H9 (cell line): Measurements from ENCODE around the gene ZNF627. TPM values are rescaled to one million over a fixed set of nuclear protein-coding genes. Genes with fewer than 3 reads are reported as not detected.
A peak's percentile ranks its signal among the peaks of the same experiment; 100 is the strongest.

Source experiments
- DNase-seq: peaks from one replicate; pipeline ENCODE4 v3.0.0-alpha.2; 2017
- H2AFZ ChIP-seq: one replicate; pipeline ENCODE4 v1.6.1; 2013; ENCODE audit warnings: mild to moderate bottlenecking, low read length, control low read depth, moderate library complexity
- H2AK5ac ChIP-seq: 2 replicates; pipeline ENCODE4 v1.6.1; 2013; ENCODE audit warnings: low read length, control low read depth, mixed read lengths; ENCODE audit not compliant: insufficient read length
- H2BK120ac ChIP-seq: one replicate; pipeline ENCODE4 v1.6.1; 2013; ENCODE audit warnings: low read depth, mild to moderate bottlenecking, low read length, control low read depth, inconsistent platforms; ENCODE audit not compliant: poor library complexity, severe bottlenecking
- H2BK12ac ChIP-seq: 2 replicates; pipeline ENCODE4 v1.6.1; 2013; ENCODE audit warnings: low read length, control low read depth, mixed read lengths, low read depth; ENCODE audit not compliant: insufficient read length
- H2BK15ac ChIP-seq: 2 replicates; pipeline ENCODE4 v1.6.1; 2013; ENCODE audit warnings: low read depth, low read length, control low read depth
- H2BK20ac ChIP-seq: one replicate; pipeline ENCODE4 v1.6.1; 2013; ENCODE audit warnings: low read depth, mild to moderate bottlenecking, low read length, control low read depth, inconsistent platforms; ENCODE audit not compliant: poor library complexity, severe bottlenecking
- H2BK5ac ChIP-seq: 2 replicates; pipeline ENCODE4 v1.6.1; 2013; ENCODE audit warnings: low read length, control low read depth, mixed read lengths; ENCODE audit not compliant: insufficient read length
- H3K14ac ChIP-seq: 2 replicates; pipeline ENCODE4 v1.6.1; 2013; ENCODE audit warnings: low read length, control low read depth; ENCODE audit not compliant: insufficient read depth
- H3K18ac ChIP-seq: 2 replicates; pipeline ENCODE4 v1.6.1; 2013; ENCODE audit warnings: low read depth, mild to moderate bottlenecking, mixed read lengths, low read length, control low read depth; ENCODE audit not compliant: insufficient read length
- H3K23ac ChIP-seq: 2 replicates; pipeline ENCODE4 v1.6.1; 2013; ENCODE audit warnings: low read length, control low read depth, mixed read lengths, low read depth; ENCODE audit not compliant: insufficient read length
- H3K23me2 ChIP-seq: 2 replicates; pipeline ENCODE4 v1.6.1; 2013; ENCODE audit warnings: low read depth, mild to moderate bottlenecking, mixed read lengths, low read length, control low read depth; ENCODE audit not compliant: insufficient read length, poor library complexity, severe bottlenecking
- H3K27ac ChIP-seq: 2 replicates; pipeline ENCODE4 v1.5.1; 2013; ENCODE audit warnings: low read length, control low read depth, mixed read lengths, low read depth; ENCODE audit not compliant: insufficient read length
- H3K27me3 ChIP-seq: 2 replicates; pipeline ENCODE4 v1.6.1; 2013; ENCODE audit warnings: low read length, control low read depth, inconsistent platforms; ENCODE audit not compliant: insufficient read depth
- H3K4ac ChIP-seq: 2 replicates; pipeline ENCODE4 v1.6.1; 2013; ENCODE audit warnings: low read depth, mild to moderate bottlenecking, control low read depth, inconsistent platforms, low read length, moderate library complexity
- H3K4me1 ChIP-seq: 2 replicates; pipeline ENCODE4 v1.6.1; 2013; ENCODE audit warnings: low read length, control low read depth, inconsistent platforms; ENCODE audit not compliant: insufficient read depth
- H3K4me2 ChIP-seq: 2 replicates; pipeline ENCODE4 v1.6.1; 2013; ENCODE audit warnings: low read length, control low read depth, mixed read lengths; ENCODE audit not compliant: insufficient read length, insufficient read depth
- H3K56ac ChIP-seq: 2 replicates; pipeline ENCODE4 v1.6.1; 2013; ENCODE audit warnings: low read depth, mild to moderate bottlenecking, mixed read lengths, low read length, control low read depth; ENCODE audit not compliant: insufficient read length
- H3K79me1 ChIP-seq: 2 replicates; pipeline ENCODE4 v1.6.1; 2013; ENCODE audit warnings: low read depth, mild to moderate bottlenecking, moderate library complexity, low read length, control low read depth, inconsistent platforms; ENCODE audit not compliant: insufficient read depth, poor library complexity, severe bottlenecking
- H3K79me2 ChIP-seq: 2 replicates; pipeline ENCODE4 v1.6.1; 2013; ENCODE audit warnings: low read length, control low read depth, inconsistent platforms; ENCODE audit not compliant: insufficient read depth
- H3K9ac ChIP-seq: 2 replicates; pipeline ENCODE4 v1.6.1; 2013; ENCODE audit warnings: low read length, control low read depth, mixed read lengths; ENCODE audit not compliant: insufficient read length; ENCODE audit errors: extremely low read depth
- H3K9me3 ChIP-seq: one replicate; pipeline ENCODE4 v1.6.1; 2013; ENCODE audit warnings: low read depth, low read length, inconsistent platforms; ENCODE audit not compliant: control insufficient read depth
- H3T11ph ChIP-seq: one replicate; pipeline ENCODE4 v1.6.1; 2013; ENCODE audit warnings: mild to moderate bottlenecking, low read length, control low read depth, inconsistent platforms
- H4K20me1 ChIP-seq: one replicate; pipeline ENCODE4 v1.6.1; 2013; ENCODE audit not compliant: control insufficient read depth, insufficient read length, insufficient read depth
- H4K5ac ChIP-seq: 2 replicates; pipeline ENCODE4 v1.6.1; 2013; ENCODE audit warnings: low read depth, mild to moderate bottlenecking, mixed read lengths, low read length, control low read depth; ENCODE audit not compliant: insufficient read length
- H4K8ac ChIP-seq: replicated peaks from 2 replicates; pipeline ENCODE4 v1.6.1; 2013; ENCODE audit warnings: low read length, control low read depth, mixed read lengths, low read depth; ENCODE audit not compliant: insufficient read length
- H4K91ac ChIP-seq: 2 replicates; pipeline ENCODE4 v1.6.1; 2013; ENCODE audit warnings: low read depth, mild to moderate bottlenecking, moderate library complexity, mixed read lengths, low read length, control low read depth; ENCODE audit not compliant: insufficient read length
- H3K27ac Mint-ChIP-seq, 3 experiments: 2 replicates in 2 of 3; 3 replicates in 1 of 3; pipeline ENCODE4 v1.8.0; 2020 to 2021; ENCODE audit warnings: mixed read lengths in 3 of 3, mild to moderate bottlenecking in 1 of 3, moderate library complexity in 1 of 3
- H3K27me3 Mint-ChIP-seq: 2 replicates; pipeline ENCODE4 v1.8.0; 2021; ENCODE audit warnings: low read depth, mild to moderate bottlenecking, moderate library complexity, mixed read lengths
- H3K36me3 Mint-ChIP-seq, 3 experiments: 2 replicates in 2 of 3; 3 replicates in 1 of 3; pipeline ENCODE4 v1.8.0; 2020 to 2021; ENCODE audit warnings: low read depth in 3 of 3, mixed read lengths in 3 of 3; ENCODE audit not compliant: insufficient read depth in 1 of 3
- H3K4me1 Mint-ChIP-seq, 2 experiments: 2 replicates each; pipeline ENCODE4 v1.8.0; 2020; ENCODE audit warnings: mixed read lengths in 2 of 2
- H3K4me3 Mint-ChIP-seq, 2 experiments: 2 replicates in 1 of 2; 3 replicates in 1 of 2; pipeline ENCODE4 v1.8.0; 2020 to 2021; ENCODE audit warnings: mild to moderate bottlenecking in 2 of 2, mixed read lengths in 2 of 2, moderate library complexity in 1 of 2
- H3K9me3 Mint-ChIP-seq, 2 experiments: 2 replicates in 1 of 2; 3 replicates in 1 of 2; pipeline ENCODE4 v1.8.0; 2020; ENCODE audit warnings: mild to moderate bottlenecking in 2 of 2, mixed read lengths in 2 of 2, moderate library complexity in 1 of 2
- WGBS: extraction: QIAGEN DNeasy Blood & Tissue Kit; methylation state at CpG from one replicate; pipeline ENCODE4 v1.1.7; 2013; ENCODE audit warnings: missing lambda C conversion rate, low lambda C conversion rate, mixed read lengths; ENCODE audit not compliant: insufficient read length; ENCODE audit errors: extremely low coverage; 5-methylcytosine and 5-hydroxymethylcytosine counted together
- total RNA-seq: library from RNA; stranded (reverse); gene quantifications from 2 replicates; pipeline ENCODE4 v1.2.1, GENCODE V29; 2021
- TF ChIP-seq, protein P1 (sequence below): fragments of 200-600 bp; sonication (generic); conservative IDR thresholded peaks from 3 replicates; pipeline ENCODE4 v1.8.0; 2021; ENCODE audit warnings: antibody characterized with exemption, mild to moderate bottlenecking

The ZNF627 gene
- total RNA-seq, 1 experiment from 2014 or later = 12.8 TPM

DNA sequence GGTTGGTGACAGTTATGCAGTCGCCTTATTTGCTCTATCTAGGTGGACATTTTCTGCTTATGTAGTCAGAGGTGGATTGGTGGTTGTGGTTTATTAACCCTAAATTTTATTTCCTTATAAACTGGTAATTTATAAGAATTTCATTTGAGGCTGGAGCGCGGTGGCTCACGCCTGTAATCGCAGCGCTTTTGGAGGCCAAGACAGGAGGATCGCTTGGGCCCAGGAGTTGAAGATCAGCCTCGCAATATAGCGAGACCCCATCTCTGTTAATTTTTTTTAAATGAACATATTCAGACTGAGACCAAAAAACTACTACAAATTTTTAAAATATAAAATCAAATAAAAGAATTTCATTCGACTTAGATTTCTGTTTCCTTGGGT is 810 bp downstream of the ZNF627 start:
- Mint-ChIP-seq H3K27me3 (no peaks in the 10 kb centered on the region), H3K9me3 (peaks cover 4 to 10% of the 10 kb centered on the region in 2 experiments; a peak in 3 of 5 replicates), H3K4me1 (peaks cover 19 to 35% of the 10 kb centered on the region in 2 experiments), H3K36me3 (peaks cover 21 to 43% (median 34%) of the 10 kb centered on the region in 3 experiments), H3K4me3 (peak overlapping the region; percentile 91 to 94), H3K27ac (peak overlapping the region; percentile 95 to 97 (median 97))
- Histone ChIP-seq H3K9ac (peak overlapping the region; percentile 99), H3K23ac (no peak overlapping the region), H2BK15ac (no peak overlapping the region), H2AK5ac (no peak overlapping the region), H4K20me1 (no peaks in the 10 kb centered on the region), H3K4me2 (peak overlapping the region; percentile 54), H3K9me3 (no peaks in the 10 kb centered on the region), H3K4ac (no peak overlapping the region), H3K56ac (no peak overlapping the region), H3K23me2 (peaks cover 2% of the 10 kb centered on the region), H3K18ac (no peak overlapping the region), H2BK5ac (no peak overlapping the region), H2BK20ac (no peak overlapping the region), H3T11ph (no peak overlapping the region), H4K91ac (peak overlapping the region; percentile 3), H2BK120ac (no peak overlapping the region), H3K79me2 (peaks cover 14% of the 10 kb centered on the region; the same call in 1 of the 2 replicates), H2AFZ (no peak overlapping the region), H4K5ac (no peak overlapping the region), H3K14ac (peak overlapping the region; percentile 99; the same call in 1 of the 2 replicates), H3K27ac (no peak overlapping the region), H4K8ac (no peak overlapping the region), H3K79me1 (peaks cover 6% of the 10 kb centered on the region), H2BK12ac (no peak overlapping the region), H3K4me1 (no peaks in the 10 kb centered on the region), H3K27me3 (no peaks in the 10 kb centered on the region)
- no CpG with 5 or more reads among the region's 10 CpGs for WGBS
- DNase-seq = no peak
- TF ChIP-seq, protein P1, sequence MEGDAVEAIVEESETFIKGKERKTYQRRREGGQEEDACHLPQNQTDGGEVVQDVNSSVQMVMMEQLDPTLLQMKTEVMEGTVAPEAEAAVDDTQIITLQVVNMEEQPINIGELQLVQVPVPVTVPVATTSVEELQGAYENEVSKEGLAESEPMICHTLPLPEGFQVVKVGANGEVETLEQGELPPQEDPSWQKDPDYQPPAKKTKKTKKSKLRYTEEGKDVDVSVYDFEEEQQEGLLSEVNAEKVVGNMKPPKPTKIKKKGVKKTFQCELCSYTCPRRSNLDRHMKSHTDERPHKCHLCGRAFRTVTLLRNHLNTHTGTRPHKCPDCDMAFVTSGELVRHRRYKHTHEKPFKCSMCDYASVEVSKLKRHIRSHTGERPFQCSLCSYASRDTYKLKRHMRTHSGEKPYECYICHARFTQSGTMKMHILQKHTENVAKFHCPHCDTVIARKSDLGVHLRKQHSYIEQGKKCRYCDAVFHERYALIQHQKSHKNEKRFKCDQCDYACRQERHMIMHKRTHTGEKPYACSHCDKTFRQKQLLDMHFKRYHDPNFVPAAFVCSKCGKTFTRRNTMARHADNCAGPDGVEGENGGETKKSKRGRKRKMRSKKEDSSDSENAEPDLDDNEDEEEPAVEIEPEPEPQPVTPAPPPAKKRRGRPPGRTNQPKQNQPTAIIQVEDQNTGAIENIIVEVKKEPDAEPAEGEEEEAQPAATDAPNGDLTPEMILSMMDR = no peak
